Stimulated activated CD8-positive, alpha-beta memory T cell treated with anti-CD3 and anti-CD28 coated beads, Interleukin-4, amount 100 ng/mL, for 24 hours (primary cell): ENCODE data around the gene MT1B.
"Not testable (repeated sequence)": the region's sequence is repeated elsewhere in the genome, so short reads cannot be mapped to it uniquely, and the experiment has no call there.

Experiments
- DNase-seq: peaks from one replicate; pipeline ENCODE4 v3.0.0-alpha.2; 2020; ENCODE audit warnings: low read depth

The MT1B gene

DNA sequence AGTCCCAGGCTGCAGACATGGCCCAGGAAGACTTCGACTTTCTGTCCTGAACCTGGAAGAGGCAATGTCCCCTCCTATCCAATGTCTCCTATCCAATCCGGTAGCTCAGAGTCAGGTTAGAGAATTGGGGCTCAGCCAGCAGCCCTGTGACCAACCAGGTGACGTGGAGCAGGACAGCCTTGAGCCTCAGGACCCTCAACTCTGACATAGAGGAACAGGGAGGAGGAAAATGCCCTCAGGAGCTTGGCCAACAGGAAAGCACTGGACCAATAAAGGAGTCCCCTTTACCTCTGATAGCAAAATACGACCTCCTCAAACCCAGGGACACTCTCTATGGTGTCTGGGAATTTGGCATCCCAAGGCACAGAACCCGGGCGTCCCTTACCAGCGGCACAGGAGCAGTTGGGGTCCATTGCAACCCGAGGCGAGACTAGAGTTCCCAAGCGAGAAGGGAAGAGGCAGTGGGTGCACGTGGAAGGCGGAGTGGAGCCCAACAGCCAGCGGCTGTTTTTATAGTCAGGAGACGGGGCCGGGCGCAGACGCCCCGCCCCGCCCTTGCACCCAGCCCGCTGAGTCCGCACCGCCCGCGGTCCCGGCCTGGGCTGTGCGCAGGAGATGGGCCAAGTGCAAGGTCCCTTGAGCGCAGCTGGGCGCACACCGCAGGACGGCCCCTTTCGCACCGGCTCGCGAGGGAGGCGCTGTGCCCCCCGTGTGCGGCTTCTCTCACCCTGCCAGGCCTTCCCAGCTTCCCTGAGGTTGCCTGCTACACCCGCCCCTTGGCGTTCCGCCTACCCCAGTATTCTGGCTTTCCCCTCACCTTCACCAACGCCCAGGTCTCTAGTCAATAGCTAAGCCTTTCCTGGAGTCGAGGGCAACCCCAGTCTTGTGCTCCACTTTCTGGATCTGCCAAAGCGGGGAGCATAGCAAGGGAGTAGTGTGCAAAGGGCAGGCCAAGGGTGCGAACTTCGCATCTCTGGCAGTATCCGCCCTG, 16.2 kb downstream of the MT1B start, which contains the start of gene MT1G:
Gene MT1G (minus strand): TSS at position 485 of the 991 bp plus-strand sequence. CDS start 72 bp downstream, at position 413.
- DNase-seq: peak; percentile 42

DNA sequence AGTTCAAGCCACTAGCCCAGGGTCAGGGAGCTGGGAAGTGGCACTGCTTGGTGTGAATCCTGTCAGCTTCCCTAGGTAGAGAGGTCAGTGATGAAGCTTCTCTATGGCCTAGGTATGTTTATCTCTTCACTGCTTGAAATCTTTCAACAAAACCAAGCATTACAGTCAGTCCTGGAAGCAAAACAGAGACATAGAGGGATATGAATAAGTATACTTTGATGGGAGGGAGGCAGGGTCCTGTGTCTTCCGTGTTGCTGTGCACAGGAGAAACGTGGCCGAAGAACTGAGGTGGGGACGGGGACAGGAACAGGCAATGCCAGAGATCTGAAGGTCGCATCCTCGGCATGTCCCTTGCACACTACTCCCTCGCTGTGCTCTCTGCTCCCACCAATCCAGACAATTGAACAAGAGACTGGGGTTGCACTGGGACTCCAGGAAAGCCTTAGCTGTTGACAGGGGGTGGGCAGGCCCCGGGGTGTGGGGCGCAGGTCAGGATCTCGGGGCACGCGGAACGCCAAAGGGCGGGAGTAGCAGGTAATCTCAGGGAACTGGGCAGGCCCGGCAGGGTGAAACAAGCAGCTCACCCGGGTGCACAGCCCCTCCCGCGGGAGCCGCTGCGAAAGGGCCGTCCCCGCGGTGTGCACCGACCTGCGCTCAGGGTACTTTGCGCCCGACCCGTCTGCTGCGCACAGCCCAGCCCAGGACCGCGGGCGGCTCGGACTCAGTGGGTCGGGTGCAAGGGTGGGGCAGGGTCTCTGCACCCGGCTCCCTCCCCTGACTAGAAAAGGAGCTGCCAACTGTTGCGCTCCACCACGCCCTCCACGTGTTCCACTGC, 17.5 kb downstream of the MT1B start, which contains the start of gene MT1H:
Gene MT1H (plus strand): TSS at position 810 of the 835 bp plus-strand sequence. CDS start 71 bp downstream, outside the sequence.
- DNase-seq: peak; percentile 22

DNA sequence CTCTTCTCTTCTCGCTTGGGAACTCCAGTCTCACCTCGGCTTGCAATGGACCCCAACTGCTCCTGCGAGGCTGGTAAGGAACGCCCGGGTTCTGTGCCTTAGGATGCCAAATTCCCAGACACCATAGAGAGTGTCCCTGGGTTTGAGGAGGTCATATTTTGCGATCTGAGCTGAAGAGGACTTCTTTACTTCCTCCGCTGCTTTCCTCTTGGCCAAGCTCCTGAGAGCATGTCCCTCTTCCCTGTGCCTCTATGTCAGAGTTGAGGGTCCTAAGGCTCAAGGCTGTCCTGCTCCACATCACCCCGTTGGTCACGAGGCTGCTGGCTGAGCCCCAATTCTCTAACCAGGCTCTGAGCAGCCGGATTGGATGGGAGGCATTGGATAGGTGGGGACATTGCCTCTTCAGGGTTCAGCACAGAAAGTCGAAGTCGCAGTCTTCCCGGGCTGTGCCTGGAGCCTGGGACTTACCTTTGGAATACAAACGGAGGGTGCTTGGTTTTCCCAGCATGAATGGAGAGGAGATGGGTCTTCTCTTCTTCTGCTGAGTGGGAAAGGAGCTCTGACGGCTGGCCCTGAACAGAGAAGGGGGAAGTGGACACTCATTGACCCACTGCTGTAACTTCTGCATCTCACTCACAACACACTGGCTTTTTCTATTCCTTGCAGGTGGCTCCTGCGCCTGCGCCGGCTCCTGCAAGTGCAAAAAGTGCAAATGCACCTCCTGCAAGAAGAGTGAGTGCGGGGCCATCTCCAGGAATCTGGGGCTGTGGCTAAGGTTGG, 18.3 kb downstream of the MT1B start:
- no peak for DNase-seq

DNA sequence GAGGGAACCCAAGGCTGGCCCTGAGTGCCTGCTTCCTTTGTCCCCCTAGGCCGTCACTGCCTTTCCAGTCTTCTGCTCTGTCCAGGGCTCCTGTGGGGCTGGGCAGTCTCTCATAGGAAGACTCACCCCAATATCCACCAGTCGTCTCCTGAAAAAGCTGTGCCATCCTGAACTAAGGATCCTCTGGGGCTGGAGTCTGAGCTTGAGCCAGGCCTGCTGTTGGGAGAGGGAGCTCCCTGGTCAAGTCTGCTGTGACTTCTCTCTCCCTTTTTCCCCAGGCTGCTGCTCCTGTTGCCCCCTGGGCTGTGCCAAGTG, 18.9 kb downstream of the MT1B start:
- no peak for DNase-seq

DNA sequence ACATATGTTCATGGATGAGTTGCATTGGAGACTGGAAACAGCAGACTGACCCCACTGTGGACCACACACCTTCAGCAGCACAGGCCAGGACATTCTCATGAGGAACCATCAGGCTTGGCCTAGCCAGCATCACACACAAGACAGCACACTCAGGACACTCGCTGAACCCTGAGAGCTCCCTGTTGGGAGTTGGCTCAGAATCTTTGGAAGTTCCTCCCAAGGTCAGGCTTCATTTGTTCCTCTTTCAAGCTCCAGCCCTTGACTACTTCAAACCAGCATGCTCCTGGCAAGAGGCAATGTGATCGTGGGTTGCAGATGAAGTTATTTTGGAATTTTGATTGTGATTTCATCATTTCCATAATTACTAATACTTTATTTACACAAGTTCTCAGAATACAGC, 20.0 kb downstream of the MT1B start:
- not testable (repeated sequence) for DNase-seq

DNA sequence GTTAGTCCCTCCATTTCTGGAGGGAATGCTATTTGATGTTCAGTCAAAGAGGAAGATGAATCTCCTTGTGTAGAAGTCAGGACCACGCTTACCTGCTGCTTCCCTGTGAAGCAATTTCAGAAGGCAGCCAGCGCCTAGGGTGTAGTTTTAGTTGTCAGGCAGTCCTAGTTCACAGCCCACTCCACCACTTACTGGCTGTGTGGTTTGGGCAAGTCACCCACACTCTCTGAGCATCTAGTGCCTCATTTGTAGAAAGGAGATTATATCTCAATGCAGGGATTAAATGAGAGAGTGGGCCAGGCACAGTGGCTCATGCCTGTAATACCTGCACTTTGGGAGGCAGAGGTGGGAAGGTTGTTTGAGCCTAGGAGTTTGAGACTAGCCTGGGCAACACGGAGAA, 20.5 kb downstream of the MT1B start:
- not testable (repeated sequence) for DNase-seq

DNA sequence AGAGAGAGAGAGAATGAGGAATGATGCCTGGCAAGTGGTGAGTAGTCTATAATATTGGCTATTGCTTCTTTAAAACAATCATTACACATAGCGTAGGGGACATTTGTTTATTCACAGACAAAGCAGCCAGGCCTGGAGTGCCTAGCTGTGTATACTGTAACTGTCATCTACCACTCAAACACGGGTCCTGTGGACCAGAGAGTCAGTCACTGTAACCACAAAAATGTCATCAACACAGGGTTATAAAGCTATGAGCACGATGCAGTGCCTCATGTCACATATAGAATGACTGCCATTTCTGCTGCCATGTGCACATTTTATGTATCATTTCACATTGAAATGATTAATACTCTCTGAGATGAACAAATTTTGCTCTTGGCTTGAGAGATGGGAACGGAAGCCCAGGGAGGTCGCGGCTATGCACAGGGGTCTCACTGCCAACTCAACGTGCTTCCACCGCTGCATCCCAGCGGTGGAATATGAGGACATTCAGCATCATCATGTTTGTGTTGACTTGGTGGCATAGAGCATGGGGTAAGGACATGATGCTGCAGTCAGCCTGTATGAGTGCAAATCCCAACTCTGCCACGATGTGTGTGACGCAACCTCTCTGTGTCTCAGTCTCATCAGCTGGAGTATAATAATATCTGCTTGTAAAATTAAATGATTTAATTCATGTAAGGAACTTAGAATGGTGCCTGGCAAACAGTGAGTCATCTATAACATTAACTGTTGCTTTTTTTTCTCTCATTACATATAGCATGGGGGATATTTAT, 21.3 kb downstream of the MT1B start:
- no peak for DNase-seq

DNA sequence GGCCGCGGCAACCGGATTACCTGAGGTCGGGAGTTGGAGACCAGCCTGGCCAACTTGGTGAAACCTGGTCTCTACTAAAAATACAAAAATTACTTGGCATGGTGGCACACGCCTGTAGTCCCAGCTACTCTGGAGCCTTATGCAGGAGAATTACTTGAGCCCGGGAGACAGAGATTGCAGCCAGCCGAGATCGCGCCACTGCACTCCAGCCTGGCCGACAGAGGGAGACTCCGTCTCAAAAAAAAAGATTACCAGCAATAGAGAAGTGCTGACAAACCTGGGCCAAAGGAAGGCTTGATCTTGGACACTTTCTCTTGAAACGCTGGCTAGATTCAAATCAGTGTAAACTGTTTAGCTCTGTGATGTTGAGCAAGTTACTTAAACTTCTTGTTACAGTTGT, 22.2 kb downstream of the MT1B start:
- DNase-seq: no peak

DNA sequence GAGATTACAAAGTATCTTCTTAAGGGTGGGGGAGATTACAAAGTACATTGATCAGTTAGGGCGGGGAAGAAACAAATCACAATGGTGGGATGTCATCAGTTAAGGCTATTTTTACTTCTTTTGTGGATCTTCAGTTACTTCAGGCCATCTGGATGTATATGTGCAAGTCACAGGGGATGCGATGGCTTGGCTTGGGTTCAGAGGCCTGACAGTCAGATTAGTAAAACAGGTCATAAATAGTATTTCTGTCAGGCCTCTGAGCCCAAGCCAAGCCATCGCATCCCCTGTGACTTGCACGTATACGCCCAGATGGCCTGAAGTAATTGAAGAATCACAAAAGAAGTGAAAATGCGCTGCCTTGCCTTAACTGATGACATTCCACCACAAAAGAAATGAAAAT, 22.9 kb downstream of the MT1B start:
- not testable (repeated sequence) for DNase-seq

DNA sequence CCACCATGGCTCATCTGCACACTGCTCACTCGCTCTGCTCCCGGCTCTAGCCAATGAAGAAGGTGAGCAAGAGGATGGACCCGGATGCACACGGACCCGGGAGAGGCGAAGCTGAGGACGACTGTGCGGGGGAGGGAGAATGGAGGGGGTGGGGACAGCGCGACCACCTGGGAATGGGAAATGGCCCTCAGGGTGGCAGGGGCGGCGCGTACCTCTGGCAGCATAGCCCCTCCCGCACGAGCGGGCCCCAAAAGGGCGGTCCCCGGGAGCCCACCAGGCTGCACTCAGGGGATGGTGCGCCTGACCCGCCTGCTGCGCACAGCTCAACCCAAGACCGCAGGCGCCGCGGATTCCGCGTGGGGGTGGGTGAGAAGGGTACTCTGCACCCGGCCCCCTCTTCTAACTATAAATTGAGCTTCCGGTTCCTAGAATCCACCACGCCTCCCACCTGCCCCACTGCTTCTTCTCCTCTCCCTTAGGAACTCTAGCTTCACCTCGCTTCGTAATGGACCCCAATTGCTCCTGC, 24.1 kb downstream of the MT1B start:
- DNase-seq: peak; percentile 60

DNA sequence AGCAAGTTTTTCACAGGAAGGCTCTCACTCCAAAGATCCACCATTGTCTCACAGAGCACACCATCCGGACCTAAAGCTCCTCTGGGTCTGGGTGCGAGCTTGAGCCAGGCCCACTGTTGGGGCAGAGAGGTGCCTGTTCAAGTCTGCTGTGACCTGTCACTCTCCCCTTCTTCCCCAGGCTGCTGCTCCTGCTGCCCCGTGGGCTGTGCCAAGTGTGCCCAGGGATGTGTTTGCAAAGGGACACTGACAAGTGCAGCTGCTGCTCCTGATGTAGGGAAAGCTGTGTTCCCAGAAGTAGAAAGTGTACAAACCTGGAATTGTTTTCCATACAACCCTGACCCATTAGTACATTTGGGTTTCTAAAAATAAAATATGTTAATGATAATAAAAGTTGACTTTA, 25.8 kb downstream of the MT1B start:
- DNase-seq: no peak

DNA sequence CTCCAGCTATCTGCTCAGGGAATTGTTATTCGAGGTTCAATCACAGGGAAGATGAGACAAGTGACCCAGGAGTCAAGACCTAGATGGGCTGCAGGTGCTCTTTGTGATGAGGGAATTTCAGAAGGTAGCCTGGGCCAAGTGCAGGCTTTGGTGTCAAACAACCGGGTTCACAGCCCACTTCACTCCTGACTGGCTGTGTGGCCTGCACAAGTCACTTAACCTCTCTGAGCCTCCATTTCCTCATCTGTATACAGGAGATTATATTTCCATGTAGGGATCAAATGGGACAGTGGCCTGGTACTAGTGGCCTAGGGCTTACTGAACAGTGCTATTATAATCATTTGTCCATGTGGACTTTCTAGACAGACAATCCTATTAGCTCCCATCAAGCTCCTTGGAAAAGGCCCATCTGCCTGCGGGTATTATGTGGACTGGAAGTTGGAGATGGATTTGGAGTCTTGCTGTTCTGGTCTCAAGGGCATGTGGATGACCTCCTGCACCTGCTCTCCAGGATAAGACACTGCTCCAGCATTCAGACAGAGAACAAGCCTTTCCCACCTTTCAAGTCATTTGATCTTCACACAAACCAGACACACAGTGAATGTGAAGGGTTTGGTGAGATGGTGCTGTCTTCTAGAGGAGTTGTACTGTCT, 27.5 kb downstream of the MT1B start:
- DNase-seq: no peak

DNA sequence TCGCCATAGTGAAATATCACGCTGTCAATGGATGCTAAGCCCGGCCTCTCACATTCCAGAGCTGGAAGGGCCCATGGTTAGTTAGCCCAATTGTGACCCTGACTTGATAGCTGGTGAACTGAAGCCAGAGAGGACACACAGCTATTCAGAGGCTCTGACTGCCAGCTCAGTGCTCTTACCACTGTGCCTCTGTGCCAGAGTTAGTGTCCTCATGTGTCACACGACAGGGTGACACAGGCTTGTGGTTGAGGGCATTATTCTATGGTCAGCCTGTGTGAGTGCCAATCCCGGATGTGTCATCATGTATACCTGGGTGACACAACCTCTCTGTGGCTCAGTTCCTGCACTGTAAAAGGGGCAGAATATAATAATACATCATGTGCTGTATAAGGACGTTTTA, 28.1 kb downstream of the MT1B start:
- no peak for DNase-seq

DNA sequence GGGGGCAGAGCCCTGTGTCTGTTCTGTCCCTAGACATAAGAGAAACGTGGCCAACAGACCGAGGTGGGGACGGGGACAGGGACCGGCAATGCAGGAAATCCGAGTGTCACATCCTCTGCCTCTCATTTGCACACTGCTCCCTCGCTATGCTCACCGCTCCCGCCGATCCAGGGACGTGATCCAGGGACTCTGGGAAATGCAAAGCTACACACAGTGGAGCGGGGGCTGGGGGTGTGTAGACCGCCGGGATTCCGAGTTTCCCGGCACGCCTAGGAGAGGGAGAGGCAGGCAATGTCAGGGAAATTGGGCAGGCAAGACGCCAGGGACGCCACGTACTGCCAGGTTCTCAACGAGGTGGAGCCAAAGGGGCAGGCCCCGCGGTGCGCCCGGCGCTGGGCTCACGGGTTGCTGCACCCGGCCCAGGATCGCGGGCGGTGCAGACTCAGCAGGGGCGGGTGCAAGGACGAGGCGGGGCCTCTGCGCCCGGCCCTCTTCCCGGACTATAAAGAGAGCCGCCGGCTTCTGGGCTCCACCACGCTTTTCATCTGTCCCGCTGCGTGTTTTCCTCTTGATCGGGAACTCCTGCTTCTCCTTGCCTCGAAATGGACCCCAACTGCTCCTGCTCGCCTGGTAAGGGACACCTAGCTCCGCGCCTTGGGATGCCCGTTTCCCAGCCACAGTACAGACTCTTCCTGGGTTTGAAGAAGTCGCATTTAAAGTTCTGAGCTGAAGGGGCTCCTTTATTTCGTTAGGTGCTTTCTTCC, 30.4 kb downstream of the MT1B start, which contains the start of gene MT1X:
Gene MT1X (plus strand): TSS at position 532 of the 764 bp plus-strand sequence. CDS start 71 bp downstream, at position 603.
- DNase-seq: peak; percentile 85

DNA sequence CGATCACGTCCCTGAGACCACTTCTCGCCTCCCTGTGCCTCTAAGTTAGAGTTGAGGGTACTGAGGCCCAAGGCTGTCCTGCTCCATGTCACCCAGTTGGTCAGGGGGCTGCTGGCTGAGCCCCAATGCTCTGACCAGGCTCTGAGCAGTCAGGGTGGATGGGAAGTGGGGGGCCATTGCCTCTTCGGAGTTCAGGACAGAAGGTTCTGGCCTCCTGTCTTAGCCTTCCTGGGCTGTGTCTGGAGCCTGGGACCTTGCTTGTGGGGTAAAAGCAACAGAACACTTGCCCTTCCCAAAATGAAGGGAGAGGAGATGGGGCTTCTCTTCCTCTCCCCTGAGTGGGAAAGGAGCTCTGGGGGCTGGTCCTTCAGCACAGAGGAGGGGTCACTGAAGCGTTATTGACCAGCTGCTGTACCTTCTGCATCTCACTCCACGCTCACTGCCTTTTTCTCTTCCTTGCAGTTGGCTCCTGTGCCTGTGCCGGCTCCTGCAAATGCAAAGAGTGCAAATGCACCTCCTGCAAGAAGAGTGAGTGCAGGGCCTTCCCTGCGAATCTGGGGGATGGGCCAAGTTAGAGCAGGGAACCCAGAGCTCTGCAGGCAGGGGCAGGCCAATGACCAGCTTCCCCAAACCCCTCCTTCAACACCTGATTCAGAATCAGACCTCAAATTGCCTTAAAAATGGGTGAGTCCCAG, 31.2 kb downstream of the MT1B start:
- DNase-seq: no peak

DNA sequence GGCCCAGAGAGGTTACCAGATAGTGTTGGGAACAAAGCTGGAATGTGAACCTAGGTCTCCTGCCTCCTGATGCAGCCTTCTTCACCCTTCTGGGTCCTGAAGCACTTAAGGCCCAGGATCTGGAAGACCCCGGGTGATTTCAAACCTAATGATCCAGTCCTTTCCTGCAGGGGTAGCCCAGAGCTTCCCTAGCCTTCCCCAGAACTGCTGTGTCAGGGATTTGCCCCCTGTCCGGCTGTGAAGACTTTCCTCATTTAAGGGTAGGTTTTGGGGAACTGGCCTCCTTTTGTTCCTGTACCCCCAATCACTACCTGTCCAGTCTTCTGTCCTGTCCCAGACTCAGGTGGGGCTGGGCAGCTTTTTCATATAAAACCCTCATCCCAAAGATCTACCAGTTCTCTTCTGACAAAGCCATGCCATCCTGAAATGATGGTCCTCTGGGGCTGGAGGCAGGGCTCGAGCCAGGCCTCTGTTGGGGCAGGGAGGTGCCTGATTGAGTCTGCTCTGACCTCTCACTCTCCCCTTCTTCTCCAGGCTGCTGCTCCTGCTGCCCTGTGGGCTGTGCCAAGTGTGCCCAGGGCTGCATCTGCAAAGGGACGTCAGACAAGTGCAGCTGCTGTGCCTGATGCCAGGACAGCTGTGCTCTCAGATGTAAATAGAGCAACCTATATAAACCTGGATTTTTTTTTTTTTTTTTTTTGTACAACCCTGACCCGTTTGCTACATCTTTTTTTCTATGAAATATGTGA, 31.9 kb downstream of the MT1B start:
- no peak for DNase-seq

DNA sequence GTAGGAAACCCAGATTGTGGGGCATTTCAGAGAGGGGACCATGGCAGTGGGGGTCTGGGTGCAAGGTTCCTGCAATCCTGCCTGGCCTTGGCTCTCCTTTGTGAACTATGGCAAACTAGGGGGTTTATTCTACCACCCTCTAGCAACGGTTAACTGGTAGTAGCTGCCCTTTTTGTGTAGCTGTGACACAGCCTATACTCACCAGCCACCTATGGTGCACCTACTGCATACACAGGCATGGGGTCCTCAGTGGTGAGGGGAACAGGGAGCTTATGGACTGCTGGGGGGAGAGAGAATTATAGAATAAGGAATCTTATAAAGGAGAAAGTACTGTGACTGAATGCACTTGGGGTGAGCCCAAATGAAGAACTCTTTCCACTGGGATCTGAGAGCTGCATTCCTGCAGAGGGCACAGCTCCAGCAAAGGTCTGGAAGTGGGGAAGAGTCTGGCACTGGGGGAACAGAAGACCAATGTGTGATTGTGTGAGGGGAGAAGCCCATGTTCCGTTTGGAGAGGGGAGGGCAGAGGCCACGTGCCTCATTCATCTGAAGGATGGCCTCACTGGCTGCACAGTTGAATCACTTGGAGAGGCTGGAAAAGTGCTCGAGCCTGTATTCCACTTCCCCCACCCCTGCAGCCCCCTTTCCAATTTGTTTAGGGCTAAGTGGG, 32.7 kb downstream of the MT1B start:
- no peak for DNase-seq
